Type B pancreatic cell (in vitro differentiated cells): ENCODE data around the gene SNX19. TPM values are rescaled to one million over a fixed set of nuclear protein-coding genes. Genes with fewer than 3 reads are reported as not detected.

Experiments used
- DNase-seq: peaks from one replicate; pipeline ENCODE4 v3.0.0; 2021; ENCODE audit warnings: mixed read lengths; ENCODE audit not compliant: unreplicated experiment; ENCODE audit errors: extremely low spot score
- H3K27ac Mint-ChIP-seq: 2 replicates; pipeline ENCODE4 v1.8.0; 2021; ENCODE audit warnings: mild to moderate bottlenecking, mixed read lengths
- H3K27me3 Mint-ChIP-seq: 2 replicates; pipeline ENCODE4 v1.8.0; 2021; ENCODE audit warnings: mixed read lengths
- H3K36me3 Mint-ChIP-seq: 2 replicates; pipeline ENCODE4 v1.8.0; 2021; ENCODE audit warnings: mixed read lengths
- H3K4me1 Mint-ChIP-seq: one replicate; pipeline ENCODE4 v1.8.0; 2021; ENCODE audit warnings: mixed read lengths; ENCODE audit not compliant: unreplicated experiment
- H3K4me3 Mint-ChIP-seq: 2 replicates; pipeline ENCODE4 v1.8.0; 2021; ENCODE audit warnings: mild to moderate bottlenecking, mixed read lengths
- H3K9me3 Mint-ChIP-seq: 2 replicates; pipeline ENCODE4 v1.8.0; 2021; ENCODE audit warnings: mixed read lengths
- total RNA-seq: library from RNA; stranded (reverse); gene quantifications from 2 replicates; pipeline ENCODE4 v1.2.1, GENCODE V29; 2021; ENCODE audit warnings: low replicate concordance
- TF ChIP-seq, protein P1 (sequence below): fragments of 200-600 bp; sonication (generic); conservative IDR thresholded peaks from 2 replicates; pipeline ENCODE4 v1.5.0; 2021; ENCODE audit warnings: antibody characterized with exemption, mild to moderate bottlenecking

The SNX19 gene
- total RNA-seq, 1 donor from 2014 or later = 48.0 TPM

DNA sequence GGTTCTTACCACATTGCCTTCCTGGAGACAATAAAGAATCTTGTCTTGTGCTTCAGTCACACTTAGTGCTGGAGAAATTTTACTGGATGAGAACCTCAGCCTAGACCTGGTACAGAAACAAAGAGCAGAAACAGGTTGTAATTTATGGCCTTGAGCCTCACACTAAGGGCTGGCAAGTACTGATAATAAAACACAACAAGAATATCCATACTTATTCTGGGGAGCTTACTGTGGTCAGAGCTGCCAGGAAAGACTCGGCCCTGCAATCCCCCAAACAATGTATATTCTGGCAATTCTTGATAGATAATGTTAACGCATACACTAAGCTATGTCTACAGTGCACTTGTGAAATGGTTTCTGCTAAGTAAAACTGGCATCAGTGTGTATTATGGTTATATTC is 9.7 kb downstream of the SNX19 start:
- Mint-ChIP-seq H3K27ac (no peak overlapping the region), H3K27me3 (no peaks in the 10 kb centered on the region), H3K9me3 (no peaks in the 10 kb centered on the region), H3K4me1 (no peaks in the 10 kb centered on the region), H3K36me3 (peaks cover 25% of the 10 kb centered on the region), H3K4me3 (no peak overlapping the region)
- TF ChIP-seq, protein P1, sequence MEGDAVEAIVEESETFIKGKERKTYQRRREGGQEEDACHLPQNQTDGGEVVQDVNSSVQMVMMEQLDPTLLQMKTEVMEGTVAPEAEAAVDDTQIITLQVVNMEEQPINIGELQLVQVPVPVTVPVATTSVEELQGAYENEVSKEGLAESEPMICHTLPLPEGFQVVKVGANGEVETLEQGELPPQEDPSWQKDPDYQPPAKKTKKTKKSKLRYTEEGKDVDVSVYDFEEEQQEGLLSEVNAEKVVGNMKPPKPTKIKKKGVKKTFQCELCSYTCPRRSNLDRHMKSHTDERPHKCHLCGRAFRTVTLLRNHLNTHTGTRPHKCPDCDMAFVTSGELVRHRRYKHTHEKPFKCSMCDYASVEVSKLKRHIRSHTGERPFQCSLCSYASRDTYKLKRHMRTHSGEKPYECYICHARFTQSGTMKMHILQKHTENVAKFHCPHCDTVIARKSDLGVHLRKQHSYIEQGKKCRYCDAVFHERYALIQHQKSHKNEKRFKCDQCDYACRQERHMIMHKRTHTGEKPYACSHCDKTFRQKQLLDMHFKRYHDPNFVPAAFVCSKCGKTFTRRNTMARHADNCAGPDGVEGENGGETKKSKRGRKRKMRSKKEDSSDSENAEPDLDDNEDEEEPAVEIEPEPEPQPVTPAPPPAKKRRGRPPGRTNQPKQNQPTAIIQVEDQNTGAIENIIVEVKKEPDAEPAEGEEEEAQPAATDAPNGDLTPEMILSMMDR = no peak
- no peak for DNase-seq

DNA sequence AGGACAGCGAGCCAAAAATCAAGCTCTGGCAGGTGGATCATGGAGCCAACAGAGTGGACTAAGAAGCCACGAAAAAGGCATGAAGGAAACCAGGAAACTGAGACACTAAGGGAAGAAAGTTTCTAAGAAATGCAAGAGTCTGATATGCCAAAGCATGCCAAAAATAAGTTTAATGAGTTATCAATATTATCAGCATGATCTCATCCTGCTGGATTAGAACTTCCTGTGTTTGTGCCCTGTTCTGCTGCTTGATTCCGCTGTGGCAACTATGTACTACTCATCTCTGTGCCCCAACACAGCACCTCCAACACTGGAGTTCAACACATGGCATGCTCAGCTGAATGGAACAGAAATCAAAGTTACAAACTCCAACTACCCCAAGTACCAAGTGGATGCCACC is 10.8 kb downstream of the SNX19 start:
- Mint-ChIP-seq H3K27me3 (no peaks in the 10 kb centered on the region), H3K9me3 (no peaks in the 10 kb centered on the region), H3K36me3 (peaks cover 31% of the 10 kb centered on the region)

DNA sequence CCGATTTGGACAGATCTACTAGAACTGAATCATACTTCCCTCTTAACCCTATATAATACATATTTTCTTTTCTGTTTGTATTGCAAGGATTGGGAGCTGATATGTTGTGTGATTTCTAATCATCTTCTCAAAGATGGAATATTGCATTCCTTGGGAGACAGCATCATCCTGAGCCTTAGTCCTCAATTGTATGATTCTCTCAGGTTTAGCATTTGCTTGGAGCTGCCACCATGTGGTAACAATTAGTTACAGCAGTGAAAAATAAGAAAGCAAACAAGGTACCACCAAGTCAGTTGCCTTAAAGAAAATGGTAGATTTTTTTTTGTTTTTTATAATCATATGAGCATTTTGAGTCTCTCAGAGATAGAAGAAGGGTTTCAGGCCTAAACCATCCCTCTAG is 11.9 kb downstream of the SNX19 start:
- H3K9me3 Mint-ChIP-seq = no peaks in the 10 kb centered on the region
- no peaks in the 10 kb centered on the region for H3K4me1 Mint-ChIP-seq
- peaks cover 25% of the 10 kb centered on the region for H3K36me3 Mint-ChIP-seq
- no peak overlapping the region for H3K4me3 Mint-ChIP-seq
- no peak overlapping the region for H3K27ac Mint-ChIP-seq
- no peak for DNase-seq
- TF ChIP-seq, protein P1 = peak; percentile 64
- H3K27me3 Mint-ChIP-seq = no peaks in the 10 kb centered on the region

More for the DNA sequence above, 10.8 kb downstream of the SNX19 start:
- TF ChIP-seq, protein P1 = no peak
- no peak overlapping the region for H3K27ac Mint-ChIP-seq
- DNase-seq = no peak
- H3K4me1 Mint-ChIP-seq = no peaks in the 10 kb centered on the region
- no peak overlapping the region for H3K4me3 Mint-ChIP-seq

DNA sequence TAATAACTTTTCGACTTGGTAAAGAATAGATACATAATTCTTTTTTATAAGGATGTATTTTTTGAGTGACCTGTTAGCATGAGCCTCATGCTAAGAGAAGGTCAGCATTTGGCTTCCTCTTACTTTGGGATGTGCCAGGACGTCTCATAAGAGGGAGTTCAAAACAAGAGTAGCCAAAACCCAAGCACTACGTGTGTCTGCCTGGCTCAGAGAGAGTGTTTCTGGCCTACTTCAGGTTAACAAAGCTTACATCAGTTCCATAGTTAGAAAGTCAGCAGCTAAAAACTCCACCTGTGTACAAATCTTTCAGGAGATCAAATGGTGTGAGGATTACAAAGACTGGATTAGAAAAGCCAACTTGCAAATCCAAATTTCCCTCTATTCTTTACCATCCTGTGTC is 13.9 kb downstream of the SNX19 start:
- Mint-ChIP-seq H3K36me3 (peaks cover 32% of the 10 kb centered on the region), H3K4me1 (peaks cover 9% of the 10 kb centered on the region), H3K9me3 (no peaks in the 10 kb centered on the region), H3K4me3 (no peak overlapping the region), H3K27me3 (no peaks in the 10 kb centered on the region), H3K27ac (no peak overlapping the region)
- DNase-seq = no peak
- TF ChIP-seq, protein P1 = no peak

DNA sequence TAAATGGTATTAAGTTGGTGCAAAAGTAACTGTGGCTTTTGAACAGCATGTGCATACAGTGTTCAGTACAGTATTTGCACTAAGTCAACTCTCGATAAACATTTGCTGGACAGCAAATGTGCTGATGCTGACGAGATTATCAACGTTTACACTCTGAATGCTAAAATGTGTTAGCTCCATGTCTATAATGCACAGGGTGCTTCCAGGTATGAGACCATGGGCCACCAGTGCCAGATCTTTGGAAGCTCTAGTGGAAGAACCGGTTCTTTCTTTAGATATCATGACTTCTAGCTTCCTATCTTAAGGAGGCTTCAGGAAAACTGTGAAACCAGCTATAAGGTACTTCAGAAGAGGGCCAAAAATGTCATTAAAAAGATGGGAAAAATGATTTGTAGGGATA is 17.2 kb downstream of the SNX19 start:
- no peak for DNase-seq
- Mint-ChIP-seq H3K9me3 (no peaks in the 10 kb centered on the region), H3K27ac (no peak overlapping the region), H3K27me3 (no peaks in the 10 kb centered on the region), H3K36me3 (peaks cover 26% of the 10 kb centered on the region), H3K4me1 (peaks cover 13% of the 10 kb centered on the region), H3K4me3 (no peak overlapping the region)
- TF ChIP-seq, protein P1 = no peak
